ENCODE measurements around the gene HDAC9. TPM values are rescaled to one million over a fixed set of nuclear protein-coding genes. Genes with fewer than 3 reads are reported as not detected.

Gene HDAC9
- total RNA-seq, 4 donors from 2014 or later: 19.6 to 48.3 (median 28.4) TPM

GRCh38 chr7:18958627-18959026 lies 463.1 kb downstream of the HDAC9 start:
- TF ChIP-seq CTCF (IDR thresholded peaks at IDR 0.05; ENCODE audit: low read depth): no peak

GRCh38 chr7:18960725-18961124 lies 465.2 kb downstream of the HDAC9 start:
- no peak for TF ChIP-seq CTCF (IDR thresholded peaks at IDR 0.05; ENCODE audit: low read depth)

GRCh38 chr7:18962031-18962430 lies 466.5 kb downstream of the HDAC9 start:
- TF ChIP-seq CTCF (IDR thresholded peaks at IDR 0.05; ENCODE audit: low read depth): no peak

GRCh38 chr7:18965657-18966056 lies 470.1 kb downstream of the HDAC9 start:
- TF ChIP-seq CTCF (IDR thresholded peaks at IDR 0.05; ENCODE audit: low read depth): no peak

- no peak for TF ChIP-seq CTCF (IDR thresholded peaks at IDR 0.05; ENCODE audit: low read depth)
Measured at GRCh38 chr7:18971839-18972238, 476.3 kb downstream of the HDAC9 start.

GRCh38 chr7:18974803-18975202 lies 479.3 kb downstream of the HDAC9 start:
- TF ChIP-seq CTCF (IDR thresholded peaks at IDR 0.05; ENCODE audit: low read depth): no peak

- no peak for TF ChIP-seq CTCF (IDR thresholded peaks at IDR 0.05; ENCODE audit: low read depth)
Measured at GRCh38 chr7:18975276-18975675, 479.7 kb downstream of the HDAC9 start.
